Mesothelial cell of epicardium (in vitro differentiated cells): ENCODE measurements around the gene KPTN. TPM values are rescaled to one million over a fixed set of nuclear protein-coding genes. Genes with fewer than 3 reads are reported as not detected.

Source experiments
- DNase-seq, 2 experiments: peaks; one replicate each; pipeline ENCODE4 v3.0.0; 2021; ENCODE audit warnings: low spot score in 2 of 2; ENCODE audit not compliant: unreplicated experiment in 2 of 2
- H3K27ac Mint-ChIP-seq: 2 replicates; pipeline ENCODE4 v1.8.0; 2021; ENCODE audit warnings: mixed read lengths
- H3K27me3 Mint-ChIP-seq: 2 replicates; pipeline ENCODE4 v1.8.0; 2021; ENCODE audit warnings: low read depth, mixed read lengths
- H3K36me3 Mint-ChIP-seq: 2 replicates; pipeline ENCODE4 v1.8.0; 2021; ENCODE audit warnings: mixed read lengths
- H3K4me1 Mint-ChIP-seq: 2 replicates; pipeline ENCODE4 v1.8.0; 2021; ENCODE audit warnings: mixed read lengths
- H3K4me3 Mint-ChIP-seq: 2 replicates; pipeline ENCODE4 v1.8.0; 2021; ENCODE audit warnings: mild to moderate bottlenecking, moderate library complexity, mixed read lengths
- H3K9me3 Mint-ChIP-seq: 2 replicates; pipeline ENCODE4 v1.8.0; 2021; ENCODE audit warnings: mixed read lengths
- total RNA-seq: library from RNA; stranded (reverse); gene quantifications from 3 replicates; pipeline ENCODE4 v1.2.1, GENCODE V29; 2021
- TF ChIP-seq, protein P1 (sequence below): fragments of 200-600 bp; sonication (generic); IDR thresholded peaks from one replicate; pipeline ENCODE4 v1.5.0; 2021; ENCODE audit warnings: antibody characterized with exemption; ENCODE audit not compliant: unreplicated experiment

Gene KPTN
- total RNA-seq, 1 donor from 2014 or later = 18.4 TPM

DNA sequence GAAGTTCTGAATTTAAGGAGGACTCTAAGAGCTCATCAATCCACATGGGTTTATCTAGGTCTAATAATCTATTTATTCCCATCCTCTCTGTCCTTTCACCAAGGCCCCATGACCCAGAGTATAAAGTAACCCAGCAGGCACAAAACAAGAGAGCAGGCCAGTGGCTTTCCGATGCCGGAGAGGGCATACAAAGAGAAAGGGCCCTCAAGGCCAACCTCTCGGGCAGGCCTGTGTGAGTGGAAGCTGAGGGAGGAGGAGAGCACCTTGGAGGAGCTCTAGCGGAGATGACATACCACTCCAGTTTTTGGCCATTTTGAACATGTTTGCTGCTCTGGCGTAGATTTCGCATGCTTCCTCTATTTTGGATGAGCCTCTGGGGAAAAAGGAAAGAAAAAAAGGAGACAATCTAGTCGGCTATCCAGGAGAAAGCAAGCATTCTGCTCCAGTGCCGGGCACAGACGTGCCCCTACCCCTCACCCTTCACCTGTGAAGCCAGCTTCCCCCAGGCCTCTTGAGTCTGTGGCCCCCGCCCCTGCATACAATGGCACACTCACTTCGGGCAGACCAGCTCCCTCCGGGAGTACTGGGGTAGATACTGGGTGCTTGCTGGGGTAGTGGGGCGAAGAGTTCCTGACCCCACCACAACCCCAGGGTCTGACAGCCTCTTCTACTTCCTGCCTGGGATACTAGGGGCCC lies 19.3 kb upstream of the KPTN start:
- DNase-seq = no peak
- H3K4me3 Mint-ChIP-seq = no peak overlapping the region
- peaks cover 5% of the 10 kb centered on the region for H3K36me3 Mint-ChIP-seq
- H3K27ac Mint-ChIP-seq = no peak overlapping the region
- H3K4me1 Mint-ChIP-seq = no peaks in the 10 kb centered on the region
- no peaks in the 10 kb centered on the region for H3K9me3 Mint-ChIP-seq
- no peaks in the 10 kb centered on the region for H3K27me3 Mint-ChIP-seq
- TF ChIP-seq, protein P1, sequence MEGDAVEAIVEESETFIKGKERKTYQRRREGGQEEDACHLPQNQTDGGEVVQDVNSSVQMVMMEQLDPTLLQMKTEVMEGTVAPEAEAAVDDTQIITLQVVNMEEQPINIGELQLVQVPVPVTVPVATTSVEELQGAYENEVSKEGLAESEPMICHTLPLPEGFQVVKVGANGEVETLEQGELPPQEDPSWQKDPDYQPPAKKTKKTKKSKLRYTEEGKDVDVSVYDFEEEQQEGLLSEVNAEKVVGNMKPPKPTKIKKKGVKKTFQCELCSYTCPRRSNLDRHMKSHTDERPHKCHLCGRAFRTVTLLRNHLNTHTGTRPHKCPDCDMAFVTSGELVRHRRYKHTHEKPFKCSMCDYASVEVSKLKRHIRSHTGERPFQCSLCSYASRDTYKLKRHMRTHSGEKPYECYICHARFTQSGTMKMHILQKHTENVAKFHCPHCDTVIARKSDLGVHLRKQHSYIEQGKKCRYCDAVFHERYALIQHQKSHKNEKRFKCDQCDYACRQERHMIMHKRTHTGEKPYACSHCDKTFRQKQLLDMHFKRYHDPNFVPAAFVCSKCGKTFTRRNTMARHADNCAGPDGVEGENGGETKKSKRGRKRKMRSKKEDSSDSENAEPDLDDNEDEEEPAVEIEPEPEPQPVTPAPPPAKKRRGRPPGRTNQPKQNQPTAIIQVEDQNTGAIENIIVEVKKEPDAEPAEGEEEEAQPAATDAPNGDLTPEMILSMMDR = no peak

DNA sequence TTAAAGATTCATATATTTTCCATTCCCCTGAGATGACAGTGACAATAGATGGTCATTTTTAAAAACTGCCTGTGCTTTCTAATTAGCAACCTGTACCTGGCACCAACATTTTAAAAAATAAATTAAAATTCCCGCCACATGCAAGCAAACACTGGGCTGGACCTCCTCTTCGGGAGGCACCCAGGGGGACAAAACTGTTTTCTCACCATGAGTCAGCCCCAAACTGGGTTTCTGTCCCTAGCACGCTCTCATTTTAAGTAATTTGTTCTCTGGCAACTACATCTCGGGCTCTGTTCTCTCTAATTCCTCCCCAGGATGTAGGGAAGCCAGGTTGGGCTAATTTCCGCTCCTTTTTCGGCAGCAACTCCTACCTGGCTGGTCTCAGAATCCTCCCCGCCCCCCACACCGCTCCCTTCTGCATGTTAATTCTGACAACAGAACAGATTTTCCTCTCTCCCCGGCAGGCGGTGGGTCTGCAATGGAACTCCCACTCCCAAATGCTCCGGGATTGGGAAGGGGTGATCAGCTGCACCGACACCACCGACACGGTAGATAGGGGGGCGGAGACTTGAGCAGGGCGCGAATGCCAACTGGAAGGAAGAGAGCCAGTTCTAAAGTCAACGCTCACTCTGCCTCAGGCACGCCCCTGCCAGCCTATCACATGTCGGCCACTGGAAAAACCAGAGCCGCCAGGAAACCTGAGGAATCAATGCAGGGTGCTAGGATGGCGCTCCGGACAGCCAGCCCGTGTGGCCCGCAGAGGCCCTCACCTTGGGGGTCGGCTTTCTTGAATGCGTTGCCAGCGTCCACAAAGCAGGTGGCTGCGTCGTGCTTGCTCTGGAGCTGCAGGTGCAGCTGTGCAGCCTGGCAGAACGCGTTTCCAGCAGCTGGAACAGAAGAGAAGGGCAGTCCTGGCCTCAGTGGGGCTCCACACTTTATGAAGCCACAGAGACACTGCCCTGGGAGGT lies 16.1 kb upstream of the KPTN start:
- no peak for DNase-seq
- Mint-ChIP-seq H3K4me3 (no peak overlapping the region), H3K27ac (no peak overlapping the region), H3K27me3 (no peaks in the 10 kb centered on the region), H3K4me1 (no peaks in the 10 kb centered on the region), H3K36me3 (peaks cover 7% of the 10 kb centered on the region), H3K9me3 (no peaks in the 10 kb centered on the region)
- TF ChIP-seq, protein P1 = no peak

DNA sequence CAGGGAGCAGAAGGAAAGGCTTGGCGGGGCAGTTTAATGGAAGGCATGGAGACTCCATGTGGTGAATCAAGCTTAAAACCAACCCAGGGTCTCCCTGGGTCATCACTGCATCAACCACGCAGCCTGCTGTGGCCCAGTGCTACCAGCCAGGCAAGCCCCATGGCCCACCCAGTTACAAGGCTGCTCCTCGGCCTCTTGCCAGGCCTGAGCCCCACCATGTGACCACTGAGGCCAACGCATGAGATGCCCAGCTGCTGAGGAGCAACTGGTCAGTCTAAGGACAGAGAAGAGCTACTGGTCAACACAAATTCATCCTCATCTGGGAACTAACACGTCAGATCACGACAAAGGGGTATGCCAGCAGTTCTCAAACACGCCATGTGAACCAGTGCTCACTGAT lies 15.4 kb upstream of the KPTN start:
- DNase-seq = no peak
- no peak overlapping the region for H3K4me3 Mint-ChIP-seq
- TF ChIP-seq, protein P1 = no peak
- H3K4me1 Mint-ChIP-seq = no peaks in the 10 kb centered on the region
- H3K9me3 Mint-ChIP-seq = no peaks in the 10 kb centered on the region
- no peak overlapping the region for H3K27ac Mint-ChIP-seq
- no peaks in the 10 kb centered on the region for H3K27me3 Mint-ChIP-seq
- peaks cover 7% of the 10 kb centered on the region for H3K36me3 Mint-ChIP-seq

DNA sequence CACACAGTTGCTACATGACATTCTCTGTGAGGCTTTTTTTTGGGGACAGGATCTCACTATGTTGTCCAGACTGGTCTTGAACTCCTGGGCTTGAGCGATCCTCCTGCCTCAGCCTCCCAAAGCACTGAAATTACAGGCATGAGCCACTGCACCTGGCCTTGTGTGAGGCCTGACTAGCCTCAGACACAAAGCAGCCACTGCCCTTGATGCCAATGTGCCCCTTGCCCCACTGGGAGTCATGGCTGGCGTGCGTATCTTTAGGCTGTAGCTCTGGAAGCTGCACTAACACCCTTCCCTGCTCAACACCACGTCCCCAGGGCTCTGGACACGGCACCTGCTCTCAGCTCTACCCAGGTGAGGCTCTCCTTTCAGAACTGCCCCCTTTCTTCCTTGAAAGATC lies 14.5 kb upstream of the KPTN start:
- TF ChIP-seq, protein P1 = no peak
- DNase-seq = no peak
- H3K36me3 Mint-ChIP-seq = peaks cover 7% of the 10 kb centered on the region
- H3K4me3 Mint-ChIP-seq = no peak overlapping the region
- no peaks in the 10 kb centered on the region for H3K27me3 Mint-ChIP-seq
- H3K4me1 Mint-ChIP-seq = no peaks in the 10 kb centered on the region
- no peaks in the 10 kb centered on the region for H3K9me3 Mint-ChIP-seq
- no peak overlapping the region for H3K27ac Mint-ChIP-seq

DNA sequence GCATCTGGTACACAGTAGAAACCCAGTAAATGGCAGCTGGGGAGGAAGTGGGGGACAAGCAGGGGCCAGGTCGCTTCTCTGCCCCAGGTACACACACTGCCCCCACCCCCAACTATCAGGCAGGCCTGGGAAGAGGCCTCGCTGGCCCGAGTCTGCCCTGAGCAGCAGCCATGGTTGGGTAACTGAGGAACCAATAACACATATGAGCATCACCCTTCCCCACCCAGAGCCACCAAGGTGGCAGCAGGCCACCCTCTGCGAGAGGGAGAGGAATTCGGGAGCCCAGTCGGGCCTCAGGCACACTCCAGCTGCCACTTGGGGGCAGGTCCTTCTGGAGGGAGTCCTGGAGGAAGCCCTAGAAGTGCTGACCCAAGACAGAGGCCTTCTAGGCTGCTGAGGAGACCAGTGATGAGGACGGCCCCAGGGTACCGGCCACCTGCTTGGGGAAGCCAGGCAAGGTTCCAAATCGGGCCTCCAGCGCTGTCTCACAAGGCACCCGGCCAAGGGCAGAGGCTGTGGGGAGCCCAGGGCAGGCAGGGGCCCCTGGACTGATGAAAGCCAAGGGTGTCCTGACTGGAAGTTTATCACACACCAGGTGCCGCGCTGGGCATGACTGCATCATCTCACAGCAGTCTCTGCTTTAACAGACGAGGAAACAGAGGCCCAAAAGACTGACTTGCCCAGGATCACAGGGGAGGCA lies 14.0 kb upstream of the KPTN start:
- Mint-ChIP-seq H3K4me3 (no peak overlapping the region), H3K36me3 (peaks cover 7% of the 10 kb centered on the region), H3K27me3 (no peaks in the 10 kb centered on the region), H3K4me1 (no peaks in the 10 kb centered on the region), H3K9me3 (no peaks in the 10 kb centered on the region), H3K27ac (no peak overlapping the region)
- DNase-seq = no peak
- TF ChIP-seq, protein P1 = no peak
